HG03039 (cell line): ENCODE results near the gene TANC2.
"Not testable (repeated sequence)": the region's sequence is repeated elsewhere in the genome, so short reads cannot be mapped to it uniquely, and the experiment has no call there.

ENCODE experiments used
- ATAC-seq: cut with Tn5 transposase; IDR thresholded peaks from one replicate; pipeline ENCODE4 v1.9.1; 2021; ENCODE audit warnings: mild to moderate bottlenecking, moderate library complexity; ENCODE audit not compliant: unreplicated experiment

TANC2 gene

DNA sequence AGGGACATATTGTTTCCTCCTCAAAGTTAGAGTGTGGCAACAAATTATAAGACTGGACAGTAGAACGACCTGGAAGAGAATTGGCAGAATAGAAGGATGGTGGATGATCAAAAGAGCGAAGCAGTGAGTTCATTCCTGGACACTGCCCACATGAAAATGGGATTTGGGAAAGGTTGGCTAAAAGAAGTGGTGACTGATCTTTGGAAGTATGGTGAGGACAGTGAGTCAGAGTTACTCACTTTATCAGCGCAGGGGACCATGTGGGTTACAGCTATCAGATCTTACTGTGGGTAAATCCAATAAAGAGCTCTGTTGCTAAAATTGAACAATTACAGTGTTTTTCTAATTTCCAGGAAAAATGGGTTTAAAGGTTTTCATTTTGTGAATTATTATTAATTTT lies 2.7 kb upstream of the TANC2 start:
- ATAC-seq: no peak

DNA sequence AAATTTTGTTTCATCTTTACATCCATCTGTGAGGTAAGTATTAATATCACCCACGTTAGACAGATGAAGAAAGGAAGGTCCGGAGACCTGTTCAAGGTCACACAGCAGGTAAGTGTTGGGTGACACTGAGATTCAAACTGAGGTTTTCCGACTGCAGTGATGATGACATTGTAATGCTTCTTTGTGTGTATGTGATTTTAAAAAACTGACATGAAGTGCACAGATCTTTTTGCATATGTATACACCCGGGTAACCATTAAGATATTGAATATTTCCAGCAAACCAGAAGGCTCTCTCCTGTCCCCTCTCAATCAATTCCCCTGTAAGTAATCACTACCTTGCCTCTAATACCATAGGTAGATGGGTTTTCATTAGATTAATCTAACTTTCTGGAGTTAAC lies 1.5 kb upstream of the TANC2 start:
- ATAC-seq: no peak

DNA sequence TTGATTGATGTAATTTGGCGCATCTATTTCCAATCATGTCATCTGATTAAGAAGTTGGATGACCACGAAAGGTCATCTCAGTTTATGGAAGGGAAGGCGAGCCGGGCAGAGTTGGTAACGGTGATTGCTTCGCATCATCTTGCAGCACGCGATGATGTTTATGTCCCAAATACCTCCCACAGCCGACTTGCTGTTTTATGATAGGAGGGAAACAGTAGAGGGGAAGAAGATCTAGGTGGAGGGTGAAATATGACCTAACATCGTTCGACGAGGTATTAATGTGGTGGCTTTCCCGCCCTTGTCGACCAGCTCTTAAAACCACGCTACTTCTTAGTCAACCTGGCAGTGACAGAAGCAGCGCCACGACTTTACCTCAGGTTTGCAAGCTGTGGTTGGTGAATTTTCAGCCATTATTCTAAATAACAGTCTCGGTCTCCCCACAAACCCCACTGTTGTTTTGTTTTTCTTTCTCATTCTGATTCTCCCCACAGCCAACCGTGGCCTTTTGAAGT lies 805 bp upstream of the TANC2 start:
- no peak for ATAC-seq

DNA sequence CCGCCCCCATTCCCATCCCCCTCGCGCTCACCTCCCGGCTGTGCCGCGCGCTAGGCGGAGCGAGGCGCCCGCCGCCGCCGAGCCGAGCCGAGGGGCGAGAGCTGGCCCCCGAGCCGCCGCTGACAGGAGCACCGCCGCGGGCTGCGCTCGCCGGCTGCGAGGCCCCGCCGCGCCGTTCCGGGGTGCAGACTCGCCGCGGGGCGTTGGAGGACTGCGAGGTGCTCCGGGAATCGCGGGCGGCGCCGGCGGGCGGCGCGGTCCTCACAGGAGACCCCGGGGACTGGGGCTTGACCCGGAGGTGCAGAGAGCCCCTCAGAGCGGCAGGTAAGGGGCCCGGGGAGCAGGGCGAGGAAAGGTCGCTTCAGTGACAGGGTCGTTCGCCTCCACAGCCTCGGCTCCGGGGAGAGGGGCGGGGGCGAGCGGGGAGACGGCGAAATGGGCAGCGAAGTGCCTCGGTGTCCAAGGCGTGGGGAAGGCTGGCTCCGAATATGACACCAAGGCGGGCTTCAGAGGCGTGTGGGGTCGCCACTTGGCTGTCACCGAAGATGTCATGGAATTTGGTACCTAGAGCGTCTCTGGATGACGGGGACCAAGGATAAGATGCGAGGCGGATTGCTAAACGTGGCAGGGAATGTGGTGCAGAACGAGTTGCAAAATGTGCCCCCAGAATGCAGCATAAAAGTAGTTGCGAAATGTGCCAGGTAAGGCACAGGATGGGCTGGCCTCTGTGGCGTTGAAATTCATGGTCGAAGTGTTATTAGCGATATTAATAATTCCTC lies 580 bp downstream of the TANC2 start:
- ATAC-seq: no peak

DNA sequence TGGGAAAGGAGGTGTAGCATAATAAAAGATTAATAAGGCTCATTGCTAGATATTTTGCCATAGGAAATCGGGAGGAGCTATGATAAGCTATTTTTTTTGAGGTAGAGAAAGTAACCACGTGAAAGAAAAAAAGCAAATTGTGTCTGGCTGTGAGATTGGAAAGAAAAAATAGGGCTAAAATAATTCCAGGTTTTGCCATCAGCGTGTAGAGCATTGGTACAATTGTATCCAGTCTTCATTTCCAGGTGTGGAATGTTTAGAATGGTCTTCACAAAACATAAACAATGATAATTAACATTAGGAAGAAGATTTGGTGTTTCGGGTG lies 1.1 kb downstream of the TANC2 start:
- ATAC-seq: no peak

DNA sequence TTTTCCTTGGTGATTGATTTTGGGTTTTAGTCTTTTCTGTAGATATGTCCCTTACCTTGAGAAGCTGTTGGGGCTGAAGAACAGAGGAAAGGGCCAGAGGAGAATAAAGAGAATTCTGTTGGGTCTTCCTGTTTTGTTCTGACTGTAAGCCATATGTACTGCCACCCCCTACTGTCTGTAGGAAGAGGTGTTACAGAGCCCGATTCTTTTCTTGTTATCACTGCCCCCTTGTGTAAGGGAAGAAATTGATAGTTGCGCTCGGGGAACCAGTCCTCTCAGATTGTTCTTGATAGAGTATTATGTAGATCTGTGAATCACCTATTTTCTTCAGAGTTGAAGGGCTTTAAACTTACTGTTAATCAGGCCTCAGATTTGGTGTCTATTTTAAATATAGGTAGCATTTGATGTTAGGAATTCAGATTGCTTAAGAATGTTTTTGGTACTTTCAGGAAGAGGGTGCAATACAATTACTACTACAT lies 2.4 kb downstream of the TANC2 start:
- ATAC-seq: no peak

DNA sequence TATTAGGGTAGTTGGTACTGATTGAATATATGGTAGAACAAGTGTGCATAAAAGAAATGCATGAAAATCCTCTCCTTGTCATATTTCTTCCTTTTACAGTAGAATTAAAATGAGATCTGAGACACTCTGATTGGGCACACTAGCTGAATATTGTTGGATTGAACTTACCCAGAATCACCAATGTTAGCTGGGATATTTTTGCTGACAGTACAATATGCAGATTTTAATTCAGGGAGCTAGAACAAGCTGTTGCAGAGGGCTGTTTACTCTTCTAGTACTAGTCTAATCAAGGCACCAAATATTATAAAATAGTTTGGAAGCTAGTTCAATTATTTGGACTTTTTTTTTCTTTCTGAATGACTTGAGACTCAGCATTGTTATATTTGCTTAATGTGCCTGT lies 4.6 kb downstream of the TANC2 start:
- ATAC-seq: no peak

DNA sequence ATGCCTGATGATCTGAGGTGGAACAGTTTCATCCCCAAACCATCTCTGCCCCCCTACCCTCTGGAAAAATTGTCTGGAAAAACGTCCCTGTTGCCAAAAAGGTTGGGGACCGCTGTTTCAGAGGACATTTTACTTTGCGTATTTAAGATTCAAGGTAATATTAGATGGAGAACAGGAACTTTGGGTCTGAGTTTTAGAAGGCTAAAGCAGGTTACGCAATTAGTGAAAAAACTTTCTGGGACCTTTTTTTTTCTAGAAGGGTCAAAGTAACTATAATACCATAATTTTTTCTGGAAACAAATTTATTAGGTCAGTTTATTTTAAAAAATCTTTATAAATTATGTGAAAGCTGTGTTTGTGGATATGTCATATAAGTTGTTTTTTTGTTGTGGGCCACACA lies 5.8 kb downstream of the TANC2 start:
- ATAC-seq: no peak

DNA sequence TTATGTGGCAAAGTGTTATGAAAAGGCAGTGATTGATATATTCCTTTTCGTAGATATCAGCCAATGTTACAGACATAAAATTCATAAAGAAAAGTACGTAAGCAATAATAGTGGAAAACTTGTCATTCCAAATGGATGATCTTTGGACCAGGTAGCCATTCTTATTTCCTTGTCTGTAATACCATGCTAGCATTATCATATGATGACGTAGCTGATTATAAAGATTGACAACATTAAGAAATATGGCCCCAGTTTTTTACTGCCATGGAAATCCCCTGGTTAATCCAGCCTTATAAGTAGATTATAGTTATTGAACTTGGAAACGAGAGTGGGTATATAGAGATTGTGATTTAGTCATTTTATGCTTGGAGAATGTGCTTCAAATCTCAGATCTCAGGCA lies 8.8 kb downstream of the TANC2 start:
- no peak for ATAC-seq

DNA sequence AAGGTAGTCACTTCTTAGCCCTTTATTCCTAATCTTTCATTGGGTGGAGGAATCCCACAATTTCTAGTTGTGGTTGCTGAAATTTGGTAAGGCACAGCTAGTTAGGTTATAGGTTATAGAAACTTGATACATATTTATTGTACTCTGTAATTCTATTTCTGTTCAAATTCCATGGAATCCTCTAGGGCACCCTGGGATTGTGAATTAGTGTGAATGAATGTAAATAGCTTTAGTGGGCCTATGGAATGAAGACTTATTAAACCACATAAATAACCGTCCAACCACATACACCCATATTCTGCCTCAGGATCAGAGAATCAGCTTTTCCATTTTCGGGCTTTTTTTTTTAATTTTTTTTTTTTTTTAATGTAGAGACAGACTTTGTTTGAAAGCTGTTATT lies 9.2 kb downstream of the TANC2 start:
- ATAC-seq: no peak

DNA sequence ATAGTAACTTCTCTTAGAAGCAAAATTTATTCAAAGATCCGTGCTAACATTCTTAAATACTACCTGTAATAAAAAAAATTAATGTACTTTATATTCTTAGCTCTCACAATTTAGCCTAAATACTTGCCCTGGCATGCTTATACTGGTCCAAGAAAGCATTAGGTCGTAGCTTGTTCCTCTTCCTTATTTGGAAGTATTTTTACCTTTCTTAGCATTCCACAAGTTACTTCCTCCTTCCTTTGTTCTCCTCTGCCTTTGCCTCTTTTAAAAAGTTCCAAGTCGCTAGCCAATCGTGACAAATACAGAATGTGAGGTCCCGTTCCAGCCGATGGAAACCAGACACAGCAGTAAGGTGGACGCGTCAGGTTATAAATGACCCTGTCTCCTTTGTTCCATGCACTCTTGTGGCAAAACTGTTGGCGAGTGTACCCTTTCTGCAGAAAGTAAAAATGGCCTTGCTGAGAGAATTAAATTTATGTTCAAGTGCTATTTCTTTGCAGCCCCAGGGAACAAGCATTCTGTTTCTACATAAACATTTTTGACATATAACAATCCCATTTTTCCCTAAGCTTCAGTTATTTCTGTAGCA lies 10.7 kb downstream of the TANC2 start:
- not testable (repeated sequence) for ATAC-seq

DNA sequence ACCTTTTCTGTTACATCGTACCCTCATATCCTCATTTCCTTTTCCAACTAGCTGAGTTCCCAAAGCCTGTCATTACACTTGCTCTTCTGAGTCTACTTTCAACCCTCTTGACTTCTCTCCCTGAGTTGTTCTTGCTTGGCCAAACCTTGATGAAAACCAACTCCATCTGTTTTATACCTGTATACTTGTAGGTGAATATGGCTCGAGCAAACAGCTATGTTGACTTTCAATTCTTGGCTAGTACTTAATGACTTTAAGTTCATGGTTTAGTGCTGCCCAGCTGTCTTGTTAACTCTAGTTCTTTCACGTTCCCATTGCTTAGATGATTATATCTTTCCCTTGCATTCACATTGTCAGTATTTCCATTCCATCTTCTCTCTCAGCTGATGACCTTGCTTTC lies 14.8 kb downstream of the TANC2 start:
- ATAC-seq: no peak

DNA sequence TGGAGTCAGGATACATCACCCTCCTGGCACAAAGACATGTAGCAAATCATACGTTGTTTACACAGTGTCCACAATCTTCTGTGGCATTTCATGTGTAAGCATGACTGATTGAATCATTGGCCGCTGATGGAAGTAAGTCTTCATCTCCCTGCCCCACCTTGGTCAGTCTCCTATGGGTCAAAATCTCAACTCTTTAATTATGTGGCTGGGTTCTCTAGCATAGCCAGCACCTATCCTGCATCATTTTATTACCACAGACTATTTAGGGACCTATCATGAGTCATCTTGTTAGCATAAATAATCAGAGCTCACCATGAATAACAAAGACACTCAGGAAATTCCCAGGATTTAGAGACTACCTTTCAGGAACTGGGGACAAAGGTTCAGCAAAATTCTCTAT lies 15.9 kb downstream of the TANC2 start:
- ATAC-seq: no peak

DNA sequence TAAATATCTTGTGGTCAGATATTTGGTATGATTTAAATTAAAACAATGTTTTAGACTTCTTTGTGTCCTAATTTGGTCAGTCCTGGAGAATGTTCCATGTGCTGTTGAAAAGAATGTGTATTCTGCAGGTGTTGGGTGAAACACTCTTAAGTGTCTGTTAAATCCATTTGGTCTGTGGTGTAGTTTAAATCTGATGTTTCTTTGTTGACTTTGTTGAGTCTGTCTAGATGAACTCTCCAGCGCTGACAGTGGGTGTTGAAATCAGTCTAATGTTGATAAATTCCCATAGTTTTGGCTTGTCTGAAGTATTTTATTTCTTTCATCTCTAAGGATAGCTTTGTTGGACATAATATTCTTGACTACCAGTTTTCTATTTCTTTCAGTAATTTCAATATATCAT lies 18.8 kb downstream of the TANC2 start:
- ATAC-seq: no peak

DNA sequence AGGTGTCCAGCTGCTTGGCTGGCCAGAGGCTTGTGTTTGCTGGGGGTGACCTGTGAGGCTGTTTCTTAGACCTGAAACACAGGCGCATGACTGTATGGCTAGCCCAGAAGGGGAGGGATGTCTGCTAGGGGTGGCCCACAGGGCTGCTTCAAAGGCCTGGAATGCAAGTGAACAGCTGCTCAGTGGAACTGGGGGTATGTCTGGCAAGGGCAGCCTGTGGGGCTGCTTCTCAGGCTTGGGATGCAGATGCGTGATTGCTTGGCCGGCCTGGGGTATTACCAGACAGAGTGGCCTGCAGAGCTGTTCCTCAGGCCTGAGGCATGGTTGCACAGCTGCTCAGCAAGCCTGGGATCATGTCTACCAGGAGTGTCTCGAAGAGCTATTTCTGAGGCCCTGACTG lies 20.5 kb downstream of the TANC2 start:
- no peak for ATAC-seq

DNA sequence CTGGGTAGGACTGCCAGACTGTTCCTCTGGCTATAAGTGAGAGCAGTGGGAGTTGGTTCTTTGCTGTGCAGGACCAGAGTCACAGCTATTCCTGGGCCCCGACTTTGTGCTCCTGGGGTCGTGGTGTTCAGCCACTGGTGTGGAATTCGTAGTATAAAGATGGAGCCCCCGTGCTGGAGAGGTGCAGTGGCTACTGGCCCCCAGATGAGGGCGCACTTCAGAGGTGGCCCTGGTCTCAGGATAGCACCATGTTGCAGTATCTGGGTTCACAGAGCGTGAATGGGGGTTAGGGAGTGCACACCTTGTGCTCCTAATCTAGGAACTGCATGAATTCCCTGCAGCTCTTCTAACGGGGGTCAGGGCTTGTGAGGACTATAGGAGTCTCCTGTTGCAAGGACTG lies 21.1 kb downstream of the TANC2 start:
- ATAC-seq: no peak

DNA sequence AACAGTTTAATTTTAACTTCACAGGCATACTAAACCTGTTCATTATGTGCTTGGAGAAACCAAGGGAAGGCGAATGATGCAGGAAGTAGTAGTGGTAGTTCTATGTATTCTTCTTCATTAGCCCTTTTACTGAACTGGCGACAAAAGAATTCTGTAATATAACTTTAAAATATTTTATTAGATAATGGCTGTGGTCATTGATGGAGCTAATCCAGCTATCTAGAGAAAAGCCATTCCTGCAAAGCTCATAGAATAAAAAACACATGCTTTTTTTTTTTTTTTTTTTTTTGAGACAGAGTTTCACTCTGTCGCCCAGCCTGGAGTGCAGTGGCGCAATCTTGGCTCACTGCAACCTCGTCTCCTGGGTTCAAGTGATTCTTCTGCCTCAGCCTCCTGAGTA lies 23.5 kb downstream of the TANC2 start:
- no peak for ATAC-seq

DNA sequence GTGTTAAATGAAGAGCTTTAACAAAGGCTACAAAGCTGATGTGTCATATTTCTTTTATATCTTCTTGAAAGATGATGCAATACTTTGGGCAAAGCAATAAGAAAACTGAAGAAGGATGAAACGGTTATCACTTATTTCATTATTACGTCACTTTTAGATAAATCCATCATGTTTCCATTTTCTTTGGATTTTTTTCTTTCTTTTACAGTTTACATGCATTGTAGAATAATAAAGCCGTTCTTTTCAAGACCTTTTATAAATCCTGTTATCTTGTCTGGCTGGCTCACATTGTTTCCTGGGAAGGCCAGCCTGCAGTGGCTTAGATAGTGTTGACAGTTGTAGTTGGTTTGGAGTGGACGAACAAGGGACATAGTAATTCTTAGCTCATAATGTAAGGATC lies 28.9 kb downstream of the TANC2 start:
- no peak for ATAC-seq

DNA sequence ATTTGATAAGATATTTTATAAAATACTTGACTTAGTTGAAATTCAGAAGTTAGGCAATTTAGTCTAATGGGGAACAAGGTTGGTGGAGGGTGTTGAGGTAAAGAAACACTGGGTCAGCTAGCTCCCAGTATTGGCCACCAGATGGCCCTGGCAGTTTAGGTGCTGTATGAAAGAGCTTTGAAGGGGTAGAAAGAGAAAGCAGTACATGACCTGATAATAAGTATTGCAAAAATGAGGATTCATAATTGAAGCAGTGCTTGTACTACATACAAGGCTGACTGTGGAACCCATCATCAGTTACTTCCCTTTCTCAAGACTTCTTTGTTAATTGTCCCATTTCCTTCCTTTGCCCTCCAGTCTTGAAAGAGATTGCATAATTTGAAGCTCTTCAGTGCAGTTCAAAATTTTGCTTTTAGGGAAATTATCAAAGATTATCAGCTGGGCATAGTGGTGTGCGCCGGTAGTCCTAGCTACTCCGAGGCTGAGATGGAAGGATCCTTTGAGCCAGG lies 29.4 kb downstream of the TANC2 start:
- ATAC-seq: no peak

DNA sequence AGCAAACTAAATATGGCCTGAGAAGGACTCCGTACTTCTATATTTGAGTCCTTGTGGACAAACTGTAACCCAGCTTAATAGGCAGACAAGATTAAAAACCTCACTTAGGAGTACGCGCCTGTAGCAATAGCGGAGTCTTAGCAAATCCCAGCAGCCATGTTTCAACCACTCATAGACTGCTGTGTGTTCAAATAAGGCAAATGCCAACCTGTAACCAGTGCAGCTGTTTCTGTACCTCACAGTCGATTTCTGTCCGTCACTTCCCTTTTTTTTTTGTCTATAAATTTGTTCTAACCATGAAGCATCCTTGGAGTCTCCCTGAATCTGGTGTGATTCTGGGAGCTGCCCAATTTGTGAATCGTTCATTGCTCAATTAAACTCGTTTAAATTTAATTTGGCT lies 30.2 kb downstream of the TANC2 start:
- no peak for ATAC-seq

DNA sequence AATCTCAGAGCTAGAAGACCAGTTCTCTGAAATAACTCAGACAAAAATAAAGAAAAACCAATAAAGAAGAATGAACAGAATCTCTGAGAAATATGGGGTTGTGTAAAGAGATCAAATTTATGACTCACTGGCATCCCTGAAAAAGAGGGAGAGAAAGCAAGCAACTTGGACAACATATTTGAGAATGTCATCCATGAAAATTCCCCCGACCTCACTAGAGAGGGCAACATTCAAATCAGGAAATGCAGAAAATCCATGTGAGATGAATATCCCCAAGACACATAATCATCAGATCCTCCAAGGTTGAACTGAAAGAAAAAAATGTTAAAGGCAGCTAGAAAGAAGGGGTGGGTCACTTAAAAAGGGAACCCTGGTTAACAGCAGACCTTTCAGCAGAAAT lies 32.1 kb downstream of the TANC2 start:
- no peak for ATAC-seq

DNA sequence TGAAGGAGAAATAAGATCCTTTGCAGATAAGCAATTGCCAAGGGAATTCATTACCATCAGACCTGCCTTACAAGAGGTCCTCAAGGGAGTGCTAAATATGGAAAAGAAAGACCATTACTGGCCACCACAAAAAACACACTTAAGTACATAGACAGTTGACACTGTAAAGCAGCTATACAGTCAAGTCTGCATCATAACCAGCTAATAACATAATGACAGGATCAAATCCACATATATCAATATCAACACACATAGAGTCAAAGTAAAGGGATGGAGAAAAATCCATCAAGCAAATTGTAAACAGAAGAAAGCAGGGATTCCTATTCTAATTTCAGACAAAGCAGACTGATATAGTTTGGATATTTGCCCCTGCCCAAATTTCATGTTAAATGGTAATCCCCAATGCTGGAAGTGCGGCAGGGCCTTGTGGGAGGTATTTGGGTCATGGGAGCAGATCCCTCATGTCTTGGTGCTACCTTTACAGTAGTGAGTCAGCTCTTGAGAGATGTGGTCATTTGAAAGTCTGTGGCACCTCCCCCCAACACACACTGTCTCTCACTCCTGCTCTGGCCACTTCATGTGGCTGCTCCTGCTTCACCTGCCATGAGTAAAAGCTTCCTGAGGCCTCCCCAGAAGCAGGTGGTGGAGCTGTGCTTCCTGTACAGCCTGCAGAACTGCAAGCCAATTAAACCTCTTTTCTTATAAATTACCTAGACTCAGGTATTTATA lies 32.8 kb downstream of the TANC2 start:
- ATAC-seq: no peak
